ENCODE results near the gene CAMSAP2.

Gene CAMSAP2

GRCh38 chr1:200837931-200838571 is 99.4 kb downstream of the CAMSAP2 start:
- Histone ChIP-seq H3K4me3 (ENCODE audit: low read length) (no peak overlapping the region), H3K27me3 (ENCODE audit: control insufficient read depth, insufficient read depth, low read length) (no peaks in the 10 kb centered on the region), H3K36me3 (ENCODE audit: control insufficient read depth, insufficient read depth, low read length) (no peaks in the 10 kb centered on the region; the same call in 1 of the 2 replicates), H3K27ac (ENCODE audit: low read length) (no peak overlapping the region), H3K4me1 (ENCODE audit: control insufficient read depth, insufficient read depth, low read length) (no peaks in the 10 kb centered on the region), H3K9me3 (ENCODE audit: control insufficient read depth, insufficient read depth, low read length) (no peaks in the 10 kb centered on the region; the same call in 1 of the 2 replicates)
- no peak for DNase-seq (ENCODE audit: low read depth, low spot score)
- no CpG with 5 or more reads among the region's 2 CpGs for WGBS (ENCODE audit: insufficient coverage, insufficient read length)

GRCh38 chr1:200838676-200839445 is 100.2 kb downstream of the CAMSAP2 start:
- Histone ChIP-seq H3K4me1 (ENCODE audit: control insufficient read depth, insufficient read depth, low read length) (no peaks in the 10 kb centered on the region), H3K27me3 (ENCODE audit: control insufficient read depth, insufficient read depth, low read length) (no peaks in the 10 kb centered on the region), H3K4me3 (ENCODE audit: low read length) (no peak overlapping the region), H3K9me3 (ENCODE audit: control insufficient read depth, insufficient read depth, low read length) (no peaks in the 10 kb centered on the region; the same call in 1 of the 2 replicates), H3K36me3 (ENCODE audit: control insufficient read depth, insufficient read depth, low read length) (no peaks in the 10 kb centered on the region; the same call in 1 of the 2 replicates), H3K27ac (ENCODE audit: low read length) (no peak overlapping the region)
- no peak for DNase-seq (ENCODE audit: low read depth, low spot score)
- no CpG with 5 or more reads among the region's 3 CpGs for WGBS (ENCODE audit: insufficient coverage, insufficient read length)

- no peak overlapping the region for H3K27ac ChIP-seq (ENCODE audit: low read length)
- H3K9me3 ChIP-seq (ENCODE audit: control insufficient read depth, insufficient read depth, low read length), result no peaks in the 10 kb centered on the region
- H3K36me3 ChIP-seq (ENCODE audit: control insufficient read depth, insufficient read depth, low read length), result peaks cover 3% of the 10 kb centered on the region; the same call in 1 of the 2 replicates
- H3K4me1 ChIP-seq (ENCODE audit: control insufficient read depth, insufficient read depth, low read length), result no peaks in the 10 kb centered on the region
- H3K27me3 ChIP-seq (ENCODE audit: control insufficient read depth, insufficient read depth, low read length), result no peaks in the 10 kb centered on the region
- no peak for DNase-seq (ENCODE audit: low read depth, low spot score)
- no peak overlapping the region for H3K4me3 ChIP-seq (ENCODE audit: low read length)
- WGBS (ENCODE audit: insufficient coverage, insufficient read length), result no CpG with 5 or more reads among the region's 4 CpGs
These were observed 106.7 kb downstream of the CAMSAP2 start for GRCh38 chr1:200845360-200845759.

- Histone ChIP-seq H3K36me3 (ENCODE audit: control insufficient read depth, insufficient read depth, low read length) (peaks cover 5% of the 10 kb centered on the region; the same call in 1 of the 2 replicates), H3K9me3 (ENCODE audit: control insufficient read depth, insufficient read depth, low read length) (no peaks in the 10 kb centered on the region), H3K4me1 (ENCODE audit: control insufficient read depth, insufficient read depth, low read length) (no peaks in the 10 kb centered on the region), H3K27me3 (ENCODE audit: control insufficient read depth, insufficient read depth, low read length) (no peaks in the 10 kb centered on the region), H3K27ac (ENCODE audit: low read length) (no peak overlapping the region), H3K4me3 (ENCODE audit: low read length) (no peak overlapping the region)
- no peak for DNase-seq (ENCODE audit: low read depth, low spot score)
- no CpG with 5 or more reads among the region's 1 CpG for WGBS (ENCODE audit: insufficient coverage, insufficient read length)
These were observed 107.7 kb downstream of the CAMSAP2 start for GRCh38 chr1:200846398-200846797.

- no CpG with 5 or more reads among the region's 6 CpGs for WGBS (ENCODE audit: insufficient coverage, insufficient read length)
- Histone ChIP-seq H3K4me3 (ENCODE audit: low read length) (no peak overlapping the region), H3K27ac (ENCODE audit: low read length) (no peak overlapping the region), H3K27me3 (ENCODE audit: control insufficient read depth, insufficient read depth, low read length) (no peaks in the 10 kb centered on the region), H3K36me3 (ENCODE audit: control insufficient read depth, insufficient read depth, low read length) (peaks cover 5% of the 10 kb centered on the region; the same call in 1 of the 2 replicates), H3K4me1 (ENCODE audit: control insufficient read depth, insufficient read depth, low read length) (no peaks in the 10 kb centered on the region), H3K9me3 (ENCODE audit: control insufficient read depth, insufficient read depth, low read length) (no peaks in the 10 kb centered on the region)
- no peak for DNase-seq (ENCODE audit: low read depth, low spot score)
These were observed 110.7 kb downstream of the CAMSAP2 start for GRCh38 chr1:200849430-200849829.

- Histone ChIP-seq H3K27ac (ENCODE audit: low read length) (no peak overlapping the region), H3K4me3 (ENCODE audit: low read length) (no peak overlapping the region), H3K27me3 (ENCODE audit: control insufficient read depth, insufficient read depth, low read length) (no peaks in the 10 kb centered on the region), H3K9me3 (ENCODE audit: control insufficient read depth, insufficient read depth, low read length) (no peaks in the 10 kb centered on the region), H3K4me1 (ENCODE audit: control insufficient read depth, insufficient read depth, low read length) (no peaks in the 10 kb centered on the region), H3K36me3 (ENCODE audit: control insufficient read depth, insufficient read depth, low read length) (peaks cover 5% of the 10 kb centered on the region; the same call in 1 of the 2 replicates)
- no peak for DNase-seq (ENCODE audit: low read depth, low spot score)
These were observed 111.9 kb downstream of the CAMSAP2 start for GRCh38 chr1:200850554-200850953.

GRCh38 chr1:200856716-200857357 is 118.1 kb downstream of the CAMSAP2 start:
- no peaks in the 10 kb centered on the region for H3K27me3 ChIP-seq (ENCODE audit: control insufficient read depth, insufficient read depth, low read length)
- H3K4me3 ChIP-seq (ENCODE audit: low read length), result no peak overlapping the region
- no peaks in the 10 kb centered on the region for H3K4me1 ChIP-seq (ENCODE audit: control insufficient read depth, insufficient read depth, low read length)
- H3K9me3 ChIP-seq (ENCODE audit: control insufficient read depth, insufficient read depth, low read length), result no peaks in the 10 kb centered on the region
- WGBS (ENCODE audit: insufficient coverage, insufficient read length), result no CpG with 5 or more reads among the region's 2 CpGs
- DNase-seq (ENCODE audit: low read depth, low spot score), result no peak
- no peak overlapping the region for H3K27ac ChIP-seq (ENCODE audit: low read length)
- no peaks in the 10 kb centered on the region for H3K36me3 ChIP-seq (ENCODE audit: control insufficient read depth, insufficient read depth, low read length)

GRCh38 chr1:200857804-200858203 is 119.1 kb downstream of the CAMSAP2 start:
- H3K4me1 ChIP-seq (ENCODE audit: control insufficient read depth, insufficient read depth, low read length), result no peaks in the 10 kb centered on the region
- no peak for DNase-seq (ENCODE audit: low read depth, low spot score)
- no peaks in the 10 kb centered on the region for H3K9me3 ChIP-seq (ENCODE audit: control insufficient read depth, insufficient read depth, low read length)
- H3K27me3 ChIP-seq (ENCODE audit: control insufficient read depth, insufficient read depth, low read length), result no peaks in the 10 kb centered on the region
- no peak overlapping the region for H3K4me3 ChIP-seq (ENCODE audit: low read length)
- no peak overlapping the region for H3K27ac ChIP-seq (ENCODE audit: low read length)
- no peaks in the 10 kb centered on the region for H3K36me3 ChIP-seq (ENCODE audit: control insufficient read depth, insufficient read depth, low read length)
- no CpG with 5 or more reads among the region's 1 CpG for WGBS (ENCODE audit: insufficient coverage, insufficient read length)

- H3K27me3 ChIP-seq (ENCODE audit: control insufficient read depth, insufficient read depth, low read length), result no peaks in the 10 kb centered on the region
- no CpG with 5 or more reads among the region's 2 CpGs for WGBS (ENCODE audit: insufficient coverage, insufficient read length)
- DNase-seq (ENCODE audit: low read depth, low spot score), result no peak
- H3K36me3 ChIP-seq (ENCODE audit: control insufficient read depth, insufficient read depth, low read length), result no peaks in the 10 kb centered on the region
- H3K9me3 ChIP-seq (ENCODE audit: control insufficient read depth, insufficient read depth, low read length), result no peaks in the 10 kb centered on the region
- H3K4me1 ChIP-seq (ENCODE audit: control insufficient read depth, insufficient read depth, low read length), result no peaks in the 10 kb centered on the region; the same call in 1 of the 2 replicates
- H3K27ac ChIP-seq (ENCODE audit: low read length), result no peak overlapping the region
- no peak overlapping the region for H3K4me3 ChIP-seq (ENCODE audit: low read length)
These were observed 123.4 kb downstream of the CAMSAP2 start for GRCh38 chr1:200861937-200862647.

Measured in iPS DF 6.9 (cell line).